WI38 (cell line): Measurements from ENCODE around the gene NEDD4L.

Experiments used
- H3K4me3 ChIP-seq: 2 replicates; pipeline ENCODE4 v1.5.1; 2011; ENCODE audit warnings: low read depth, mild to moderate bottlenecking, control low read depth, low read length
- TF ChIP-seq, protein P1 (sequence below): IDR thresholded peaks from 2 replicates; pipeline ENCODE4 v1.5.1; 2012; ENCODE audit warnings: low read depth, mild to moderate bottlenecking, control low read depth, low read length

The NEDD4L gene

DNA sequence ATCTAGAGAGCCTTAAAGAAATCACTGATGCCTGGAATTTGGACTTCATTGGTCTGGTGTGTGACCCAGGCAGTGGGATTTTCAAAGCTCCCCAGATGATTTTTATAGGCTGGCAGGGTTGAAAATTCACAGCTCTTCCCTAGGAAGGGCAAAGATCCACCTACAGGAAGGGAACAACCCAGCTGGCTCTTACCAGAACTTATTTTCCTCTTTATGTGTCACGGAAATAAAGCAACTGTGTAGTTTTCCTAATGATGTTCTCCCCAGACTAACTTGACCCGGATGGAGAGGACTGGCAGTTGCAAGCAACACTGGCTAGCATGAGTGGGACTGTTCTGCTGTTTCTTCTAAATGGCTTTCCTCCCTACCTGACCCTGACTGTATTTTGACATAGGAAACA, 349.3 kb downstream of the NEDD4L start:
- no peak overlapping the region for H3K4me3 ChIP-seq

DNA sequence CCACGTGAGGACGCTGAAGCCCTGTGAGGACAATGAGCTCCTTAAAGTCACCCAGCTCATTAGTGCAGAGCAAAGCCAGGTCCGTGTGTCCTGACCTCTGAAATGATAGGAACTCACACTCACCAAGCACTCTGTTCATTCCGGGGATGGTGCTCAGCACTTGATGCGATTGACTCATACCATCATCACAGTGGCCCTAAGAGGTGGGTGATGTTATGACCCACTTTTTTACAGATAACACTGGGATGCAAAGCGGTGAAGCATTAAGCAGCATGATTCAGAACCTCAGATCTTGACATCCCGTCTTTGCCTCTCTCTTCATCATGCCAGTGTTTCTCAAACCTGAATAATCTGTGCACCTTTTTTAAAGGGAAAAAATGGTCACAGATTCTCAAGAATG, 350.0 kb downstream of the NEDD4L start:
- H3K4me3 ChIP-seq = no peak overlapping the region
- TF ChIP-seq, protein P1, sequence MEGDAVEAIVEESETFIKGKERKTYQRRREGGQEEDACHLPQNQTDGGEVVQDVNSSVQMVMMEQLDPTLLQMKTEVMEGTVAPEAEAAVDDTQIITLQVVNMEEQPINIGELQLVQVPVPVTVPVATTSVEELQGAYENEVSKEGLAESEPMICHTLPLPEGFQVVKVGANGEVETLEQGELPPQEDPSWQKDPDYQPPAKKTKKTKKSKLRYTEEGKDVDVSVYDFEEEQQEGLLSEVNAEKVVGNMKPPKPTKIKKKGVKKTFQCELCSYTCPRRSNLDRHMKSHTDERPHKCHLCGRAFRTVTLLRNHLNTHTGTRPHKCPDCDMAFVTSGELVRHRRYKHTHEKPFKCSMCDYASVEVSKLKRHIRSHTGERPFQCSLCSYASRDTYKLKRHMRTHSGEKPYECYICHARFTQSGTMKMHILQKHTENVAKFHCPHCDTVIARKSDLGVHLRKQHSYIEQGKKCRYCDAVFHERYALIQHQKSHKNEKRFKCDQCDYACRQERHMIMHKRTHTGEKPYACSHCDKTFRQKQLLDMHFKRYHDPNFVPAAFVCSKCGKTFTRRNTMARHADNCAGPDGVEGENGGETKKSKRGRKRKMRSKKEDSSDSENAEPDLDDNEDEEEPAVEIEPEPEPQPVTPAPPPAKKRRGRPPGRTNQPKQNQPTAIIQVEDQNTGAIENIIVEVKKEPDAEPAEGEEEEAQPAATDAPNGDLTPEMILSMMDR = no peak

More for the DNA sequence above, 349.3 kb downstream of the NEDD4L start:
- TF ChIP-seq, protein P1 = no peak

DNA sequence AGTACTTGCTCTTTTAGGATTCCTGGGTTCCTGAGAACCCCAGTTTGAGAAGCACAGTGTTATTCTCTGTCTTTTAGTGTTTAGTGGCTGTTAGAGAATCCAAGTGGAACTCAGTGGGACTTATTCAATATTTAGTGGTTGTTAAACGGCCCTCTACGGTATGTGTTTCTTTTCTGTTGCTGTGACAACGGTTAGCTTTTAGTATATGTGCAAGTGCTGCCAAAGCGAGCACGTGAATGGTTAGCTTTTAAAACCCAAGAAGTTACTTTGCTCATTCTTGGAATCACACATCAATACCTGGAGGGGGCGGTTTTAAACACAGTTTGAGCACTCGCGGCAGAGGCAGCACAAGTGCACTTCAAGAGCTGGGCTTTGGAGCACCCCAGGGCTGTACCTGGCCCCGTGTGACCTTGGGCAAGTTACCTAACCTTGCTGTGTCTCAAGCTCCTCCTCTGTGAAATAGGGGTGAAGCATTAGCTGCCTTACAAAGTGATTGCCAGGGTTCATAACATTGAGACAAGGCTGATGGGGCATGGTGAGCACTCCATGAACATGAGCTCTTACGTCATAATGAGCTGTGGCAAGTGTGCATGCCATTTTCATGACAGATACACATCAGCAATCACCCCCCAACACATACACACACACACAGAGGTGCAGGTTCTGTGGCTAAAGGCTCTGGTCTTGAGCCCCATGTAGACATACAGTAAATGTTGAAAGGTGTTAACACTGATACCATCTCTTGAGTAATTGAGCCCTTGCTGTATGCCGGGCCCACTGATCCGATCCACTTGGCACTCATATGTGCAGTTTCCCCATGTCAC, 350.8 kb downstream of the NEDD4L start:
- no peak overlapping the region for H3K4me3 ChIP-seq
- TF ChIP-seq, protein P1 = no peak

DNA sequence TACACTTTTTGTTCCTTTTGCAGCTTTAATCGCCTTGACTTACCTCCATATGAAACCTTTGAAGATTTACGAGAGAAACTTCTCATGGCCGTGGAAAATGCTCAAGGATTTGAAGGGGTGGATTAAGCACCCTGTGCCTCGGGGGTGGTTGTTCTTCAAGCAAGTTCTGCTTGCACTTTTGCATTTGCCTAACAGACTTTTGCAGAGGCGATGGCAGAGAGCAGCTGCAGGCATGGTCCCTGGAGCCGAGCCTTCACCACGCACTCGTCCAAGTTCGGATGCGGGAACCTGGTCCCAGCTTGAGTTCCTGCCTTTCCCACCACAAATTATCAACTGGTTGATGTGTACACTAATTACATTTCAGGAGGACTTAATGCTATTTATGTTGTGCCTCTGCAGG, 352.1 kb downstream of the NEDD4L start:
- TF ChIP-seq, protein P1 = no peak
- no peak overlapping the region for H3K4me3 ChIP-seq

DNA sequence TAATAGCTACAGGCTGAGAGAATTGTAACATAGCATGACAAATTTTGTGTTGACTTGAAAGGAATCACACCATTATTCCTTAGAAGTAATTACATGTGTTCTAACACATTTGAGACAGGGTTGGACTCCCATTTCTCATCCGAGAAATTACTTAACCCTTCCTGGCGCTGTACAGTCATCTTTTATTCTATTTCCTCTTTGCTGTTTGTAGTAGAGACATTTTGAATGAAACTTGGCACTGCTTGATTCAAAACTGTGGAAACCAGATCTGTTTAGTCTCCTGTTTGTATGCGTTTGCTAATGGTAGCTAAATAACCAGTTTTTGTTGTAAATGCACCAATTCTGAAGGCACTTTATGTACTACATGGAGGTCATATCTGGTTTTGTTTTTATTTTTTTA, 352.9 kb downstream of the NEDD4L start:
- TF ChIP-seq, protein P1 = no peak
- no peak overlapping the region for H3K4me3 ChIP-seq

DNA sequence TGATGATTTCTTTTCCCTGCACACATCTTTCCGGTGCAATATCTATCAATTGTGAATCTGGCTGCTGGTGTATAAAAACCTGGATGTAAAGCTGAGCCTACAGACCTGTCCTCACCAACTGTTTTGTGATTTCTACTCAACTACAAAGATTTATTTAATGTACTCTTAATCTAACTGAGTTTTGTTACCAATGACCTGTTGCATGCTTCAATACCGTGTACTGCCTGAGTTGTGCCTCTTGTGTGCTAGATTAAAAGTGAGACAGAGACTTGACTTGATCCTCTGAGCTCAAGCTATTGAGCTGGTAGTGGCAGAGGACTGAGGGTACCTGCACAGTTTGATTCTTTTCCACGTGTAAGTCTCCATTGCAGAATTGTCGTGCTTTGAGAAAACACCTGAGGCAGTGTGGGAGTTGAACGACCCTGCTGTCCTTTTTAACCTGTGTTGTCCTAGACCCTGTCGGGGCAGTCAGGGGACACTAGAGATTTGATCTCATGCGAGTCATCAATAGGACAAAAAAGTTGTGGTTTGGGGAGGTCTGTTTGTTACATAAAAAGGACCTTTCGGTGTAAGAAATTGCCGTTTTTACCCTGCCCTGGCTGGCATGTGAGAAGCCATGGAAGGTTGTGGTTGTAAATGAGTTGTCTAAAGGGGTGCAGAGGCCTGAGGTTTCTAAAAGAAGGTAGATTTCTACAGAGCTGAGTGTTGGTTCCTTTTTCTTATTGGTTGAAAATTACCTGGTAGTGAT, 353.5 kb downstream of the NEDD4L start:
- TF ChIP-seq, protein P1 = no peak
- H3K4me3 ChIP-seq = no peak overlapping the region
